H7 (cell line): ENCODE measurements around the gene TRAF6. TPM values are rescaled to one million over a fixed set of nuclear protein-coding genes. Genes with fewer than 3 reads are reported as not detected.
"Not testable (repeated sequence)": the region's sequence is repeated elsewhere in the genome, so short reads cannot be mapped to it uniquely, and the experiment has no call there.

Source experiments
- DNase-seq: peaks from one replicate; pipeline ENCODE4 v3.0.0; 2012
- H3K27me3 ChIP-seq: 2 replicates; pipeline ENCODE4 v1.6.0; 2011; ENCODE audit warnings: mild to moderate bottlenecking, low read length; ENCODE audit not compliant: control insufficient read depth, insufficient read depth
- H3K36me3 ChIP-seq: replicated peaks from 2 replicates; pipeline ENCODE4 v1.5.1; 2011; ENCODE audit warnings: low read length; ENCODE audit not compliant: control insufficient read depth, insufficient read depth
- H3K4me3 ChIP-seq: 2 replicates; pipeline ENCODE4 v1.5.1; 2011; ENCODE audit warnings: low read depth, mild to moderate bottlenecking, control low read depth, low read length, moderate library complexity; ENCODE audit not compliant: insufficient read depth
- total RNA-seq: library from RNA; depleted of rRNA; stranded (reverse); fragments of >200 nt; shearing (Covaris generic); gene quantifications from 2 replicates; pipeline ENCODE4 v1.2.3, GENCODE V29; 2014

TRAF6 gene
- total RNA-seq, 1 experiment from 2014 or later: 6.0 TPM

DNA sequence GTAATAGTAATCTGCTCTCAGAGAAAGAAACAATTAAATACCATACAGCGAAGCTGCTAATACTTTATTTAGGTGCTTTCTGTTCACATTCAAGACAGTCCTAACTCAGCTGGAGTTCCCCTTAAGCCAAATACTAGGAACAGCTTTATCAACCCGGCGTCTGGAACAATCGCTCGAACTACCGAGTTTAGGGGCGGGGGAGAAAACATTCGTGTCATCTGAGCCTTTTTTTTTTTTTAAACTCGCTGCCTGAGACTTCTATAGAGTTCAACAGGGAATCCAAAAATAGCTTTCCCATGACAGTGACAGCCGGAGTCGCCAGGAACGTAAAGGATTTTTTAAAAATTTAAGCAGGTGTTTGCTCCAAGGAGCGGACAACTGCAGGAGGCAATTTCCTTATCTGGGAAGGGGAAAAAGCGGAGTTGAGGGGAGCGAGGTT, 852 bp downstream of the TRAF6 start:
- peak; percentile 17 for DNase-seq
- H3K36me3 ChIP-seq: no peaks in the 10 kb centered on the region
- no peaks in the 10 kb centered on the region for H3K27me3 ChIP-seq
- peak overlapping the region; percentile 92 for H3K4me3 ChIP-seq

DNA sequence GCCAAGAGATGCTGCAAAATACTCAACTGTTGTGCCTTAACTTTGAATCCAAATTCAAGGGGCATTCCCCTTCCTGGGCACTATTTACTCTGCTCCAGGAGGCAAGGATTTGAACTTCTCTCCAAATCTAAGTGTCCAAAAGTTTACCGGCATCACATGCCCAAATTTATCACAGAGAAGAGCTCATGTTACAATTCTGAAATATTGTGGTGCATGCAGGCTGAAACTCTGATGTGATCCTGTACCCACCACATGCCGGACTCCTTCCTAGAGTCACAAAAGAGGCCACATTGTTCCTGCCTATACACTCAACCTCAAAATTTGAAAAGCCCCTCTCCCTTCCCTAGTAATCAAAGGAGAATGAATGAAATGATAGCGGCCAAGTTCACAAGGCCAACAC, 1.3 kb downstream of the TRAF6 start:
- no peak for DNase-seq
- H3K36me3 ChIP-seq: no peaks in the 10 kb centered on the region
- H3K4me3 ChIP-seq: peak overlapping the region; percentile 92
- no peaks in the 10 kb centered on the region for H3K27me3 ChIP-seq

DNA sequence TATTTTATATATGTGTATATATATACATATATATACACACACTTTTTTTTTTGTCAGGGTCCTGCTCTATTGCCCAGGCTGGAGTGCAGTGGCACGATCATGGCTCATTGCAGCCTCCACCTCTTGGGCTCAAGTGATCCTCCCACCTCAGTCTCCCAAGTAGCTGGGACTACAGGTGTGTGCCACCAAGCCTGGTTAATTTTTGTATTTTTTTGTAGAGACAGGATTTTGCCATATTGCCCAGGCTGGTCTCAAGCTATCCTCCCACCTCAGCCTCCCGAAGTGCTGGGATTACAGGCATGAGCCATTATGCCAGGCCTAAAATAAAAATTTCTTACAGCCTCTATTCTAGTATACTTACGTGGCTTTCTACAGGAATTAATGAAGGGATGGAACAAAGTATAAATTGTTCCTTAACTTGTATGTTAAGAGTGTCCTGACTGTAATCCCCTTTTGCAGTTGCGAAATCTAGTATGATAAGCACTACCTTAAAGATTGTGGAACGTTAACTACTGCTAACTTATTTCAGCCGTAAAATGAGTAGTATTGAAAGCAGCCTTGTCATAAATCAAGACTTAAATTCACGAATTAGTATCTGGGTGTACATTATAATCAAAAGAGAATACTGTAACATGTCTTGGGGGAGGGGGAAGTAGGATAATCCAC, 2.1 kb downstream of the TRAF6 start:
- Histone ChIP-seq H3K36me3 (no peaks in the 10 kb centered on the region), H3K4me3 (no peak overlapping the region), H3K27me3 (no peaks in the 10 kb centered on the region)
- DNase-seq: no peak

DNA sequence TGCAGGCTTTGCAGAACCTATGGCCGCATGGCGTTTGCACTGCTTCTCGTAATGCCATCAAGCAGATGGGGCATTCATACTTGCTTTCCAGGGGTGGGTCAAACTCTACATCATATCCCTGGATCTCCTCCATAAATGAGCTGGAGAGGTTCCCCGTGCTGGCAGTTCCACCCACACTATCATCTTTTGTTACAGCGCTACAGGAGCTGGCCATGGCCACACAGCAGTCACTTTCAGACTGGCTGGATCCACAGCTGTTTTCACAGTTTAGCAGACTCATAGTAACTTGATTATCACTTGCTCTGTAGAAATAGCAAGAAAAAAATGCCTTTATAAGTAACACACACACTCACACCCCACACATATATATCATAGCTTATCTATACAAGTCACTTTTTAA, 8.8 kb downstream of the TRAF6 start:
- H3K36me3 ChIP-seq: peaks cover 6% of the 10 kb centered on the region
- H3K27me3 ChIP-seq: no peaks in the 10 kb centered on the region
- no peak for DNase-seq
- H3K4me3 ChIP-seq: no peak overlapping the region

DNA sequence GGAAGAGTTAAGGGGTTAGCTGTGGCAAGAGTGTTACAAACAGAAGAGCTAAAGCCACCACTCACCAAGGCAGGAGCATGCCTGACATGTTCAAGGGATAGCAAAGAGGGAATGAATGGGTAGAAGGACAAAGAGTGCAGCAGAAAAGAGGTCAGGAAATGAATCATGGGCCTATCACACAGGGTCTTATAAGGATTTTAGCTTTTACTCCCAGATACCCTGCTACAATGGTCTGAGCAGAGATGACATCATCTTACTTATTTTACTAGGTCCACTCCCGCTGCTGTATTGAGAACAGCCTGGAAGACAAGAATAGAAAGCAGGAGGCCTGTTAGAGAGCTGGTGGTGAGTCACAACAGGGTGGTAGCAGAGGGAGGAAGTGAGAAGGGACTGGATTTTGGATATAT, 9.8 kb downstream of the TRAF6 start:
- DNase-seq: no peak
- Histone ChIP-seq H3K4me3 (no peak overlapping the region), H3K27me3 (no peaks in the 10 kb centered on the region), H3K36me3 (peaks cover 6% of the 10 kb centered on the region)

DNA sequence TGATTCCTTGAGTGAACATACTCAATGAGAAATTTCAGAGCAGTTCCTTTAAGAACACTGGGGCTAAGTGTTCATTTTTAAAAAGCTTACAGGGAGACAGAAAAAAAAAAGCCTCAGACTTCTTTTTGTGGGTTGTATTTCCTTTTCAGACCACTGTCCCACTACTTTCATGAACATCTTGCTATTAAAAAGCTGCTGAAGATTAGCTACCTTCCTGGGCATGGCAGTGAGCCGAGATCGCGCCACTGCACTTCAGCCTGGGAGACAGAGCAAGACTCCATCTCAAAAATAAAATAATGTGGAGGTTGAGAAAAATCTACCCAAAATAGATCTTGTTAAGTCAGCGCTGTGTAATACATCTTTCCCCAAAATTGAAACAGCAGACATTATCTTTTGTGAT, 10.8 kb downstream of the TRAF6 start:
- Histone ChIP-seq H3K36me3 (peaks cover 6% of the 10 kb centered on the region), H3K27me3 (no peaks in the 10 kb centered on the region), H3K4me3 (no peak overlapping the region)
- no peak for DNase-seq

DNA sequence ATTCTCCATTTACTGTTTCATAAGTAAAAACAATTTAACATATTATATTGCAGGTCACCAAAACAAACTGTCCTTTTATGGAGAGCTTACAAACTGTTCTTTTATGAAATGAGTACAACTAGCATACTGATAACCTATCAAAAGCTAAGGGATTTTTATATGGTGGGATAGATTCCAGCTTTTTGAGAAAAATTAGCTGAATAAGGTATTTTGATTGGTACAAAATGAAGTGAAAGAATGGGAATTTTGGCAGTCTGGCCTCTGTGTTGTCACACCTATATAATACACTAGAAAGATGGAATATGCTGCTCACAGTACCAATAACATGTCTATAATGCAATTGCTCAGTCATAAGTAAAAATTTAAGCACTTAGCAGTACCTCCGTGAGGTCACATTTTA, 11.4 kb downstream of the TRAF6 start:
- Histone ChIP-seq H3K36me3 (peaks cover 6% of the 10 kb centered on the region), H3K4me3 (no peak overlapping the region), H3K27me3 (no peaks in the 10 kb centered on the region)
- DNase-seq: no peak

DNA sequence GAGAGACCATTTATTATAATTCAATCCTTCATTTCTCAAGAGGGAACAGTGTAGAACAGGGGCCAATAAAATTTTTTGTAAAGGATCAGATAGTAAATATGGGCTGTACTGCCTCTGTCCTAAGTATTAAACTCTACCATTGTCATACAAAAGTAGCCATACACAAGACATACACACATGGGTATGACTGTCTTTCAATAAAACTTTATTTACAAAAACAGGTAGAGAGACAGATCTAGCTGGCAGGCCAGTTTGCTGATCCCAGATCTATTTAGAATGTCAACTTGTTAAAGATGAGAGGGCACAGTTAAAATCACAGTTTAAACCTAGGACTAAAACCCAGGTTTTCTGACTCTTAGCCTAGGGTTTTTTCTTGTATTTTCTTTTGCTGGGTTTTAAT, 16.7 kb downstream of the TRAF6 start:
- H3K36me3 ChIP-seq: peaks cover 13% of the 10 kb centered on the region
- no peak for DNase-seq
- H3K4me3 ChIP-seq: no peak overlapping the region
- no peaks in the 10 kb centered on the region for H3K27me3 ChIP-seq

DNA sequence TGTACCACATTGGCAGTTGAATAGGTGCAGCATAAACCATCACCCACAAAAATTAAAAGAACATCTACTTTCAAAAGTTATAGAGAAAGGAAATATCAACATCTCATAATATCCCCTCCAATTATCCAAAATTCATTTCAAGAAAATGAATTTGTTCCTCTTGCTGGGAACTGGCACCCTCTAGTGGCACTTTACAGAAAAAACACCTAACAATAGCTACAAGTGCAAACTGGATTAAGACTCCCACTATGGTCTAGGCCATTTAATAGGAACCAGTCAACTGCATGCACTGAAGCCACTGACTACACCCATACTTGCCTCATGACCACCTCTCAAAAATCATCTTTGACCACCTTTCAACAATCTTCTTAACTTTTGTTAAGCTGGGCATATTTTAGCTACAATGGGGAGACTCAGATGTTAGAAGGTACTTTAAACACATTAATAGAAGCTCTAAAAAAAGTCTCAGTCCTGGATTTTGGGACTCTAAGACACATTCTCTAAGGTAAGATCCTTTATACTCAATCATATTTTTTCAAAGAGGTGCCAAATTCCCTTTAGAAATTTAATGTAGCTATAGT, 17.3 kb downstream of the TRAF6 start:
- Histone ChIP-seq H3K27me3 (no peaks in the 10 kb centered on the region), H3K4me3 (no peak overlapping the region), H3K36me3 (peaks cover 13% of the 10 kb centered on the region)
- peak; percentile 44 for DNase-seq

DNA sequence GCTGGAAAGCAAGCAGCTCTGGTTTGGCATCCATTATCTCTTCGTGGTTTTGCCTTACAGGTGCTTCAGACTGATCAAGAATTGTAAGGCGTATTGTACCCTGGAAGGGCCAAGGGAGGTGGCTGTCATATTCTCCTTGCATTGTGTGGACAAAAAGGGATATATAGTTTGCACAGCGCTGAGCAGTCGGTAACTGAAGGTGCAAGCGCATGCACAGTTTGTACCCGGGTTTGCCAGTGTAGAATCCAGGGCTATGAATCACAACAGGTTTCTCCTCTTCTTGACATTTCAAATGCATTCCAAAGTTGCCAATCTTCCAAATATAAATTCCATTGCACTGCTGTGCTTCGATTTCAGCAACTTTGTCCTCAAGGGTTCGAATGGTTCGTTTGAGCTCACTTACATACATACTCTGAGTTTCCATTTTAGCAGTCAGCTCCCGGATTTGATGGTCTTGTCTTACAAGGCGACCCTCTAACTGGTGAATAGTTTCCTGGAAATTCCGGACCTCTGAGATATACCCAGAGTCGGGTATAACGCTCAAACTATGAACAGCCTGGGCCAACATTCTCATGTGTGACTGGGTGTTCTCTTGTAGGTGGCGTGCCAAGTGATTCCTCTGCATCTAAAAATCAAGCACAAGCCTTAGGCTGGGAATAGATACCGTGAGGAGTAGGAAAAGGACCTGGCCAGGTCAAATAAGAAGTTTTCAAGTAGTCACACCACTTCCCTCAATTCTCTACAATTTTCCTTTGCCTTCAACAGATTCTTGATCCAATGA, 19.9 kb downstream of the TRAF6 start:
- Histone ChIP-seq H3K36me3 (peaks cover 14% of the 10 kb centered on the region), H3K27me3 (no peaks in the 10 kb centered on the region), H3K4me3 (no peak overlapping the region)
- DNase-seq: no peak

DNA sequence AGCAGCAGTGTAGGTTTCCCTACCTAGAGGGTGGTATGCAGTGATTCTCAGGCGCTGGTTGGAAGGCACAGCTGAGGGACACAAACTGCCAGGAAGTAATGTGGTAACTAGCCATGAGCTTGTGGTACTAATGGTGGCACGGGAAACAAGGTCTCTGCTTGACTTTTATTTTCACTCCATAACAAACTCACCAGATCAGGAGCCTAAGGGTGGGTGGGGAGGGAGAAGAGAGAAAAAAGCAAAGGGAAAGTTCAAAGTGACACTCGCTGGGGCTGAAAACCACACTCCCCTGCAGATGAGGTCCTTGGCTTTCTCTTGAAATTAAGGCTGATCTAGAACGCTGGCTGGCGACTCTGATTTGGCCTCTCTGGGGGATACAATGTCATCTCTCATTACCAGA, 22.0 kb downstream of the TRAF6 start:
- Histone ChIP-seq H3K27me3 (no peaks in the 10 kb centered on the region), H3K36me3 (peaks cover 14% of the 10 kb centered on the region), H3K4me3 (no peak overlapping the region)
- no peak for DNase-seq

DNA sequence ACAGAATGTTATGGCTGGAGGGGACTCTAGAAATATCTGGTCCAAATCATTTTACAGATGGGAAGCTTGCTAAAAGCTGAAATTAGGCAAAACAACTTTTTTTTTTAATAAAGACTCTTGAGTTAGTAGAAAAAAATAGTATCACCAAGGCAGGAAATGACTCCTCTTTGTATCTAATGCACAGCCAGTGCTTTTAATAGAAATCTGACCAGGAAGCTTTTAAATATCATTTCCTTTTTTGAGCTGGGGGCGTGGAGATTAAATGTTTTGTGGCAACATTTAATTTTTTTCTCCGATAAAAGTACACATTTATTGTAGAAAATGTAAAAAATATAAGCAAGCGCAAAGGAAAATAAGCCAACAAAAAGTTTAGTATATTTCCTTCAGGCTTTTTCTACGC, 22.5 kb downstream of the TRAF6 start:
- Histone ChIP-seq H3K4me3 (no peak overlapping the region), H3K27me3 (no peaks in the 10 kb centered on the region), H3K36me3 (peaks cover 14% of the 10 kb centered on the region)
- no peak for DNase-seq

DNA sequence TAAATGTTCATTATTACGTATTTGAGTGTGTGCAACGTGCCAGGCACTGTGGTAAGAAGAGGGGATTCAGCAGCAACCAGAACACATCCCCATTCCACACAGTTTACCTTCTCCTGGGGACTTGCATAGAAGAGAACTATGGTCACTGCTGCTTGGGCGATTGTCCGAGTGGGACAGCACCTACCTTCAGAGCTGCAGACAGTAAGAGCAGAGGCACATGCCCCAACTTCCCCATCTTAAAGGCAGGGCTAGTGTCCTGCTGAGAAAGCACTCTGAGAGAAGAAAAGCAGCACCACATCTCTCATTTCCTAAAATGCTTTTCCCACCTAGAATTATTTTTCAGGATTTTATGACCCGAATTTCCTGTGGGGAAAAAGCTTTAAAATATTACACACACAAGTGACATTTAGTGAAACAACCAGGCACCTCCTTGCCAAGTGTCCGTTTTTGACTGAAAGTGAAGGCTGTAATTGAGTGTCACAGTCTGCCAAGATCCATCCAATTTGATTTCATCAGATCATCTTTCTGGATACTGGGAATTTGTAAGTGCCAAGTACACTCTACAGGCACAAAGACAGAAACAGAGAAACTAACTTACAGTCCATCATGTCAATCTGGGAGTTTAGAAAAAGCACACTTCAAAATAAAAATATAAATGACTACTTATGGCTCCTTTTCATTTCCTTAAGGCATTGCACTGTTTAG, 24.6 kb downstream of the TRAF6 start:
- H3K36me3 ChIP-seq: peaks cover 7% of the 10 kb centered on the region
- no peak overlapping the region for H3K4me3 ChIP-seq
- no peaks in the 10 kb centered on the region for H3K27me3 ChIP-seq
- DNase-seq: no peak

DNA sequence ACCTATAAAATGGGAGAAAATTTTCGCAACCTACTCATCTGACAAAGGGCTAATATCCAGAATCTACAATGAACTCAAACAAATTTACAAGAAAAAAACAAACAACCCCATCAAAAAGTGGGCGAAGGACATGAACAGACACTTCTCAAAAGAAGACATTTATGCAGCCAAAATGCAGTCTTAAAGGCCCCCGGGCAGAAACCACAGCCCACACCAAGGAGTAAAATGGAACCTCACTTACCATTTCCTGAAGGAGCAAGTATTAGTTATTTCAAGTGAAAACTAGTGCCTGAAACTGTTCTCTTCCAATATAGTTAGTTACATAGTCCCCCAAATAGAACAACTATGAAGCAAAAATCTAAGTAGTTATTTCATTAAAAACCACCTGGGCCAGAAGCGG, 27.0 kb downstream of the TRAF6 start:
- not testable (repeated sequence) for H3K36me3 ChIP-seq, H3K27me3 ChIP-seq, DNase-seq, H3K4me3 ChIP-seq

DNA sequence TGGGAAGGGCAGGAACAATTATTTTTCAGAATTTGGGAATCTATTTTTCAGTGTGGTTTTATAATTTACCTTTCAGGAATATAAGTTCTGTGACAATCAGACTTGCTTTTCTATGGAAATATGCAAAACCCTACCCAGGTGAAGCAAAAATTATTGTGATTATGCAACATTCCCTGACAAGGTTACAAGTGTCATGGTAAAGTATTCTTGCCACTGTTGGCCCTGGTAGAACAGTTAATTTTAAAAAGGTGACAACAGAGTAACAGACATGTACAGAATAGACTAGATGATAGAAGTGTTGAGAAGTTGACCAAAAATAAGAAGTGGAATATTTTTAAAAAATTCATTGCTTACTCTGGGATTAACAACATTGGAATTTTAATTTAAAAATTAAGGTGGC, 29.2 kb downstream of the TRAF6 start:
- DNase-seq: no peak
- H3K4me3 ChIP-seq: no peak overlapping the region
- no peaks in the 10 kb centered on the region for H3K27me3 ChIP-seq
- peaks cover 3% of the 10 kb centered on the region; the same call in 1 of the 2 replicates for H3K36me3 ChIP-seq
